Activated CD4-positive, CD25-positive, alpha-beta regulatory T cell treated with anti-CD3 and anti-CD28 coated beads, Interleukin-2, amount 50 U/mL, for 24 hours (primary cell): ENCODE measurements around the gene ADAMTS14.

ENCODE experiments used
- ATAC-seq, 2 donors: fragments of 150-1000 bp; cut with Tn5 transposase; one replicate each; pipeline ENCODE4 v1.10.0; 2021; ENCODE audit warnings: mild to moderate bottlenecking in 1 of 2, moderate library complexity in 1 of 2

Gene ADAMTS14

GRCh38 chr10:70791386-70792039 is 119.2 kb downstream of the ADAMTS14 start:
- no peak for ATAC-seq

GRCh38 chr10:70795613-70796012 is 123.3 kb downstream of the ADAMTS14 start:
- no peak for ATAC-seq

- ATAC-seq, result no peak
Observed at GRCh38 chr10:70797840-70798239, 125.5 kb downstream of the ADAMTS14 start.

- ATAC-seq, result no peak
Observed at GRCh38 chr10:70799124-70799523, 126.8 kb downstream of the ADAMTS14 start.

- no peak for ATAC-seq
Observed at GRCh38 chr10:70801854-70802253, 129.5 kb downstream of the ADAMTS14 start.

- ATAC-seq, result no peak
Observed at GRCh38 chr10:70803775-70804420, 131.6 kb downstream of the ADAMTS14 start.

- no peak for ATAC-seq
Observed at GRCh38 chr10:70804421-70804808, 132.1 kb downstream of the ADAMTS14 start.

GRCh38 chr10:70805619-70806215 is 133.4 kb downstream of the ADAMTS14 start:
- ATAC-seq, result no peak

GRCh38 chr10:70806841-70807240 is 134.5 kb downstream of the ADAMTS14 start:
- no peak for ATAC-seq

GRCh38 chr10:70807556-70807955 is 135.2 kb downstream of the ADAMTS14 start:
- ATAC-seq, result no peak

- ATAC-seq, result no peak
Observed at GRCh38 chr10:70809011-70809611, 136.8 kb downstream of the ADAMTS14 start.

- ATAC-seq, result no peak
Observed at GRCh38 chr10:70809726-70810125, 137.4 kb downstream of the ADAMTS14 start.

GRCh38 chr10:70810967-70811366 is 138.7 kb downstream of the ADAMTS14 start:
- no peak for ATAC-seq

GRCh38 chr10:70811881-70812280 is 139.6 kb downstream of the ADAMTS14 start:
- ATAC-seq, result no peak
